ENCODE results near the gene FBXO2.

Gene FBXO2

GRCh38 chr1:11654137-11654938 lies at the start of gene FBXO2, which contains the start of gene FBXO44:
TSS of gene FBXO2 (minus strand) at chr1:11654429. CDS start at chr1:11654340, 89 bp downstream.
TSS of gene FBXO44 (plus strand) at chr1:11654877. CDS start at chr1:11655836, 959 bp downstream.
- peak; percentile 50 for DNase-seq

GRCh38 chr1:11703357-11704193 lies 49.3 kb upstream of the FBXO2 start:
- no peak for DNase-seq

GRCh38 chr1:11701981-11702803 lies 48.0 kb upstream of the FBXO2 start:
- DNase-seq: no peak

- DNase-seq: no peak
Measured at GRCh38 chr1:11701551-11701961, 47.3 kb upstream of the FBXO2 start.

GRCh38 chr1:11700601-11701467 lies 46.6 kb upstream of the FBXO2 start:
- DNase-seq: no peak

- no peak for DNase-seq
Measured at GRCh38 chr1:11697893-11698210, 43.6 kb upstream of the FBXO2 start.

- DNase-seq: no peak
Measured at GRCh38 chr1:11697188-11697892, 43.1 kb upstream of the FBXO2 start.

- no peak for DNase-seq
Measured at GRCh38 chr1:11695861-11696260, 41.6 kb upstream of the FBXO2 start.

GRCh38 chr1:11693917-11694316 lies 39.7 kb upstream of the FBXO2 start:
- DNase-seq: no peak

GRCh38 chr1:11693024-11693590 lies 38.9 kb upstream of the FBXO2 start:
- peak; percentile 51 for DNase-seq

- no peak for DNase-seq
Measured at GRCh38 chr1:11691928-11692711, 37.9 kb upstream of the FBXO2 start.

- DNase-seq: no peak
Measured at GRCh38 chr1:11691302-11691914, 37.2 kb upstream of the FBXO2 start, which contains the start of gene DRAXIN. TSS of gene DRAXIN (plus strand) at chr1:11691710. CDS start at chr1:11706259, 14,549 bp downstream.

GRCh38 chr1:11690397-11691301 lies 36.4 kb upstream of the FBXO2 start:
- no peak for DNase-seq

- DNase-seq: no peak
Measured at GRCh38 chr1:11688506-11688905, 34.3 kb upstream of the FBXO2 start.

- DNase-seq: no peak
Measured at GRCh38 chr1:11685210-11685752, 31.1 kb upstream of the FBXO2 start.

- no peak for DNase-seq
Measured at GRCh38 chr1:11684070-11684469, 29.8 kb upstream of the FBXO2 start.

GRCh38 chr1:11682799-11683198 lies 28.6 kb upstream of the FBXO2 start:
- no peak for DNase-seq

- DNase-seq: no peak
Measured at GRCh38 chr1:11682287-11682771, 28.1 kb upstream of the FBXO2 start.

Measured in activated gamma-delta T cell treated with Interleukin-2 at 50 U/mL for 16 hours (primary cell).